Transverse colon (tissue), 3 donors: ENCODE results near the gene CD300E.

ENCODE experiments used
- EP300 ChIP-seq: sonication (generic); formaldehyde crosslinking; IDR thresholded peaks from one replicate; pipeline ENCODE4 v1.6.1; 2017; ENCODE audit warnings: antibody characterized with exemption, low read depth
- TF ChIP-seq, protein P1 (sequence below), 5 experiments: fragments of 200-600 bp in 3 of 5; fragments of 450-650 bp in 2 of 5; sonication (generic) in 3 of 5; IDR thresholded peaks; 1 replicate in 2 of 5; 2 replicates in 3 of 5; pipeline ENCODE4 v1.5.1; 2016 to 2017; ENCODE audit warnings: antibody characterized with exemption in 5 of 5, inconsistent platforms in 3 of 5, mild to moderate bottlenecking in 2 of 5, moderate library complexity in 1 of 5

DNA sequence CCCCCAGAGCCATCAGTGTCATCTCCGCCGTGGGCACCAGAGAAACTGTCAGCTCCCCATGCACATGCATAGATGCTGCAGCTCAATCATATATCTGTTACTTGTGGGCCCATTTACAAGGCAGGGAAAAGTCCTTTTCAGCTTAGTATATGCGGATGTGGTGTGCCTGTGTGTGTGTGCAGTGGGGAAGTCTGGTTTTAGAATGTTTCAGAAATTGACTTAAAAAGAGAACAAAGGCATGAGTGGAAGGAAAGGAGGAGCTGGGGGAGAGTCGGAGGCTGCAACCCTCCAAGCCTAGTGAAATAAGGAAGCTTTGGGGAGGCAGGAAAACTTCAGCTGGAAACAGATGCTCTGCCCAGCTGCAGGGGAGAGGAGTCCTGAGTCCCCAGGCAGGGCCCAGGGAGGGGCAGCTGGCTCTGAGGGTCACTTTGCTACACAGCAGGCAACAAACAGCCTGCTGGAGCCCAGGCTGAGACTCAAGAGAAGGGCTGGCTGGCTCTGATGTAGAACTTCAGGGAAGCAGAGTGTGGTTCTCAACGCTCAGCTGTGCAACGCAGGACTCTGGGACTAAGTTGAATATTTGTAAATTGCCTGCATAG, 20.4 kb downstream of the CD300E start:
- TF ChIP-seq, protein P1, sequence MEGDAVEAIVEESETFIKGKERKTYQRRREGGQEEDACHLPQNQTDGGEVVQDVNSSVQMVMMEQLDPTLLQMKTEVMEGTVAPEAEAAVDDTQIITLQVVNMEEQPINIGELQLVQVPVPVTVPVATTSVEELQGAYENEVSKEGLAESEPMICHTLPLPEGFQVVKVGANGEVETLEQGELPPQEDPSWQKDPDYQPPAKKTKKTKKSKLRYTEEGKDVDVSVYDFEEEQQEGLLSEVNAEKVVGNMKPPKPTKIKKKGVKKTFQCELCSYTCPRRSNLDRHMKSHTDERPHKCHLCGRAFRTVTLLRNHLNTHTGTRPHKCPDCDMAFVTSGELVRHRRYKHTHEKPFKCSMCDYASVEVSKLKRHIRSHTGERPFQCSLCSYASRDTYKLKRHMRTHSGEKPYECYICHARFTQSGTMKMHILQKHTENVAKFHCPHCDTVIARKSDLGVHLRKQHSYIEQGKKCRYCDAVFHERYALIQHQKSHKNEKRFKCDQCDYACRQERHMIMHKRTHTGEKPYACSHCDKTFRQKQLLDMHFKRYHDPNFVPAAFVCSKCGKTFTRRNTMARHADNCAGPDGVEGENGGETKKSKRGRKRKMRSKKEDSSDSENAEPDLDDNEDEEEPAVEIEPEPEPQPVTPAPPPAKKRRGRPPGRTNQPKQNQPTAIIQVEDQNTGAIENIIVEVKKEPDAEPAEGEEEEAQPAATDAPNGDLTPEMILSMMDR (IDR thresholded peaks at IDR 0.05), result no peak
- TF ChIP-seq EP300, result no peak
